Retinal pigment epithelial cell (primary cell): ENCODE measurements around the gene ATF1.
"Not testable (repeated sequence)": the region's sequence is repeated elsewhere in the genome, so short reads cannot be mapped to it uniquely, and the experiment has no call there.

Experiments used
- DNase-seq: peaks from one replicate; pipeline ENCODE4 v3.0.0-alpha.2; 2010; ENCODE audit warnings: low read depth
- H3K4me3 ChIP-seq: 2 replicates; pipeline ENCODE4 v1.5.1; 2011; ENCODE audit warnings: mild to moderate bottlenecking, low read length, control low read depth, moderate library complexity
- TF ChIP-seq, protein P1 (sequence below): conservative IDR thresholded peaks from 2 replicates; pipeline ENCODE4 v1.5.1; 2011; ENCODE audit warnings: low read depth, low read length, control low read depth, inconsistent platforms

ATF1 gene

GRCh38 chr12:50822082-50822481 is 58.2 kb downstream of the ATF1 start:
- TF ChIP-seq, protein P1, sequence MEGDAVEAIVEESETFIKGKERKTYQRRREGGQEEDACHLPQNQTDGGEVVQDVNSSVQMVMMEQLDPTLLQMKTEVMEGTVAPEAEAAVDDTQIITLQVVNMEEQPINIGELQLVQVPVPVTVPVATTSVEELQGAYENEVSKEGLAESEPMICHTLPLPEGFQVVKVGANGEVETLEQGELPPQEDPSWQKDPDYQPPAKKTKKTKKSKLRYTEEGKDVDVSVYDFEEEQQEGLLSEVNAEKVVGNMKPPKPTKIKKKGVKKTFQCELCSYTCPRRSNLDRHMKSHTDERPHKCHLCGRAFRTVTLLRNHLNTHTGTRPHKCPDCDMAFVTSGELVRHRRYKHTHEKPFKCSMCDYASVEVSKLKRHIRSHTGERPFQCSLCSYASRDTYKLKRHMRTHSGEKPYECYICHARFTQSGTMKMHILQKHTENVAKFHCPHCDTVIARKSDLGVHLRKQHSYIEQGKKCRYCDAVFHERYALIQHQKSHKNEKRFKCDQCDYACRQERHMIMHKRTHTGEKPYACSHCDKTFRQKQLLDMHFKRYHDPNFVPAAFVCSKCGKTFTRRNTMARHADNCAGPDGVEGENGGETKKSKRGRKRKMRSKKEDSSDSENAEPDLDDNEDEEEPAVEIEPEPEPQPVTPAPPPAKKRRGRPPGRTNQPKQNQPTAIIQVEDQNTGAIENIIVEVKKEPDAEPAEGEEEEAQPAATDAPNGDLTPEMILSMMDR, result no peak
- no peak overlapping the region for H3K4me3 ChIP-seq
- DNase-seq, result no peak

DNA sequence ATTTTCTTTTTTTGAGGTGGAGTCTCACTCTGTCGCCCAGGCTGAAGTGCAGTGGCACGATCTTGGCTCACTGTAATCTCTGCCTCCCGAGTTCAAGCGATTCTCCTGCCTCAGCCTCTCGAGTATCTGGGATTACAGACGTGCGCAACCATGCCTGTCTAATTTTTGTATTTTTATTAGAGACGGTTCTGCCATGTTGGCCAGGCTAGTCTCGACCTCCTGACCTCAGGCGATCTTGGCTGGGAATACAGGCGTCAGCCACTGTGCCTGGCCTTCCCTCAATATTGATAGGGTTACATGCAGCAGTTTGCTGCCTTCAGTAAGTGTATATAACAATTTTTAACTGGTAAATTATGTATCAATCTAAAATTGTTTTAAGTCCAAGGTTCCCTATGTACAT is 59.8 kb downstream of the ATF1 start:
- DNase-seq, result not testable (repeated sequence)

GRCh38 chr12:50824914-50825313 is 61.0 kb downstream of the ATF1 start:
- no peak for DNase-seq
- no peak overlapping the region for H3K4me3 ChIP-seq
- TF ChIP-seq, protein P1, result no peak

More for the DNA sequence above, 59.8 kb downstream of the ATF1 start:
- H3K4me3 ChIP-seq, result not testable (repeated sequence)

DNA sequence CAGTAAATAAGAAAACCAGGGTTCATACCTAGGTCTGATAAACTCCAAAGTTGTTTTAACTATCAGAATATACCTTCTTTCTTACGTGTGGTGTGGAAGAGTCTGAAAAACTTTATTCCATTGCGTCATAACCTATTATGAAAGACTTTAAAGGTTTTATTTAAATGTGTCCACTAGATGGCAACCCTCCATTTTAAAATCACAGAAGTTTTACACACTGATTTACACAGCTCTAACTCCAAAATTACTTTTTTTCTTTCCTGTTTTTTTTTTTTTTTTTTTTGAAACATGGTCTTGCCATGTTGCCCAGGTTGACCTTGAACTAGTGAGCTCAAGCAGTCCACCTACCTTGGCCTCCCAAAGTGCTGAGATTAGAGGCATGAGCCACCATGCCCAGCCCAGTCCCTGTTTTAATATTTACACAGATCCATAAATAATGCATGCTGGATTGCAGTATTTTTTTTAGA is 61.5 kb downstream of the ATF1 start:
- TF ChIP-seq, protein P1, result peak; percentile 26
- no peak overlapping the region for H3K4me3 ChIP-seq
- DNase-seq, result peak; percentile 29

DNA sequence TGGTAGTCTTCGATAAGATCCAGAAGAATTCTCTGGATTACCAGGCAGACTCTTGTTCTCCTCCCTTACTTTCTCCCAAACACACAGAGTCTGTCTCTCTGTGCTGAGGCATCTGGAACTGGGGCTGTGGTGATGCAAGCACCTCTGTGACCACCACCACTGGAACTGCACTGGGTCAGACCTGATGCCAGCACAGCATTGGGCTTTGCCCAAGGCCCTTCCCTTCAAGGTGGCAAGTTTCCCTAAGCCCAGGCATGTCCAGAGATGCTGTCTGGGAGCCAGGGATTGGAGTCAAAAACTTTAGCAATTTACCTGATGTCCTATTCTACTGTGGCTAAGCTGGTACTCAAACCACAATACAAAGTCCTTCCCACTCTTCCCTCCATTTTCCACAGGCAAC is 64.2 kb downstream of the ATF1 start:
- no peak overlapping the region for H3K4me3 ChIP-seq
- TF ChIP-seq, protein P1, result no peak
- no peak for DNase-seq

DNA sequence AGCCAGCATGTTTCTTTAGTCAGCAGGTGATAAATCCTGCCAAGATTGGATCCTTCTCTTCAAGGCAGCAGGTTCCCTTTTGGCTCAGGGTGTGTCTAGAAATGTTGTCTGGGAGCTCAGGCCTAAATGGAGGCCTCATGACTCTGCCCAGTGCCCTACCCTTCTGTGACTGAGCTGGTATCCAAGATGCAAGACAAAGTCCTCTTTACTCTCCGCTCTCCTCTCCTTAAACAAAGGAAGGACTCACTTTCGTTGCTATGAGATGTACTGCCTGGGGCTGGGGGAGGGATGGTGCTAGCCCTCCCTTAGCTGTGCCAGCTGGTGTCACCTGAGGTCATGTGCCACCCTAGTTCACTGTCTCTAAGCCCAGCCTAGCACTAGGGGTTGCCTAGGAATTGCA is 65.0 kb downstream of the ATF1 start:
- TF ChIP-seq, protein P1, result no peak
- DNase-seq, result no peak
- no peak overlapping the region for H3K4me3 ChIP-seq

DNA sequence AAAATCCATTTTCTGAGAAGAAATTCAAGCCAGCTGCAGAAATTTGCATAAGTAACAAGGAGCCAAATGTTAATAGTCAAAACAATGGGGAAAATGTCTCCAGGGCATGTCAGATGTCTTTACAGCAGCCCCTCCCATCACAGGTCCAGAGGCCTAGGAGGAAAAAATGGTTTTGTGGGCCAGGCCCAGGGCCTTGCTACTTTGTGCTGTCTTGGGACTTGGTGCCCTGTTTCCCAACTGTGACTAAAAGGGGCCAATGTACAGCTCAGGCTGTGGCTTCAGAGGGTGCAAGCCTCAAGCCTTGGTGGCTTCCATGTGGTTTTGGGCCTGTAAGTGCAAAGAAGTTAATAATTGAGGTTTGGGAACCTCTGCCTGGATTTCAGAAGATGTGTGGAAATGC is 69.9 kb downstream of the ATF1 start:
- not testable (repeated sequence) for H3K4me3 ChIP-seq, DNase-seq

- TF ChIP-seq, protein P1, result no peak
- H3K4me3 ChIP-seq, result no peak overlapping the region
- DNase-seq, result no peak
Observed at GRCh38 chr12:50839042-50839441, 75.1 kb downstream of the ATF1 start.
